CD4-positive, alpha-beta T cell (primary cell): Measurements from ENCODE around the gene TNRC18. TPM values are rescaled to one million over a fixed set of nuclear protein-coding genes. Genes with fewer than 3 reads are reported as not detected.

Source experiments
- ATAC-seq: fragments of 200-7000 bp; cut with Tn5 transposase; one replicate; pipeline ENCODE4 v1.10.0; 2022; ENCODE audit warnings: mild to moderate bottlenecking; ENCODE audit not compliant: poor library complexity
- CTCF ChIA-PET: fragments of 350-600 bp; sonication (Branson Sonifier 250); formaldehyde crosslinking; loops from one replicate; lab custom pipeline; 2021; ENCODE audit warnings: antibody characterized with exemption, inconsistent platforms; lab: Charles Lee
- POLR2A ChIA-PET: fragments of 350-600 bp; sonication (Branson Sonifier 250); formaldehyde crosslinking; loops from one replicate; lab custom pipeline; 2021; ENCODE audit warnings: antibody characterized with exemption, inconsistent platforms; lab: Charles Lee
- DNase-seq, 14 experiments: peaks; one replicate each; pipeline ENCODE4 v3.0.0-alpha.2; 2013 to 2020; ENCODE audit warnings: mixed read lengths in 2 of 14
- H3K27ac ChIP-seq, 2 donors: one replicate each; pipeline versions ENCODE4 v1.5.1 to v1.7.0; 2013; ENCODE audit warnings: low read length in 2 of 2, low read depth in 1 of 2, mild to moderate bottlenecking in 1 of 2
- H3K27me3 ChIP-seq, 2 experiments: 1 replicate in 1 of 2; 2 replicates in 1 of 2; pipeline versions ENCODE4 v1.6.1 to v1.7.0; 2013; ENCODE audit warnings: low read length in 2 of 2, control low read depth in 1 of 2, mild to moderate bottlenecking in 1 of 2, moderate library complexity in 1 of 2; ENCODE audit not compliant: insufficient read depth in 2 of 2, control insufficient read depth in 1 of 2
- H3K36me3 ChIP-seq: one replicate; pipeline ENCODE4 v1.6.1; 2013; ENCODE audit warnings: low read length, control low read depth; ENCODE audit not compliant: insufficient read depth
- H3K4me1 ChIP-seq: one replicate; pipeline ENCODE4 v1.6.1; 2013; ENCODE audit warnings: low read length, control low read depth; ENCODE audit not compliant: insufficient read depth
- H3K4me3 ChIP-seq: one replicate; pipeline ENCODE4 v1.5.1; 2013; ENCODE audit warnings: mild to moderate bottlenecking, low read length, moderate library complexity
- H3K9me3 ChIP-seq, 2 experiments: 1 replicate in 1 of 2; 2 replicates in 1 of 2; pipeline versions ENCODE4 v1.6.1 to v1.7.0; 2013; ENCODE audit warnings: low read length in 2 of 2, mild to moderate bottlenecking in 2 of 2, control low read depth in 1 of 2, moderate library complexity in 1 of 2; ENCODE audit not compliant: control insufficient read depth in 1 of 2, insufficient read depth in 1 of 2
- H3K27ac Mint-ChIP-seq: one replicate; pipeline ENCODE4 v1.8.0; 2020; ENCODE audit warnings: mixed read lengths
- H3K27me3 Mint-ChIP-seq: one replicate; pipeline ENCODE4 v1.8.0; 2021; ENCODE audit warnings: mixed read lengths
- H3K36me3 Mint-ChIP-seq: one replicate; pipeline ENCODE4 v1.8.0; 2021; ENCODE audit warnings: low read depth, mixed read lengths
- H3K4me1 Mint-ChIP-seq: one replicate; pipeline ENCODE4 v1.8.0; 2021; ENCODE audit warnings: low read depth, mixed read lengths
- H3K4me3 Mint-ChIP-seq: one replicate; pipeline ENCODE4 v1.8.0; 2020; ENCODE audit warnings: mild to moderate bottlenecking, mixed read lengths
- H3K9me3 Mint-ChIP-seq: one replicate; pipeline ENCODE4 v1.8.0; 2020; ENCODE audit warnings: mixed read lengths
- CTCF ChIP-seq: fragments of 200-600 bp; IDR thresholded peaks from one replicate; pipeline ENCODE4 v1.8.0; 2022; ENCODE audit warnings: antibody characterized with exemption, mild to moderate bottlenecking
- intact Hi-C, 2 experiments: fragments of 100-400 bp; cut with DNase I in 1 of 2; cut with micrococcal nuclease in 1 of 2; formaldehyde crosslinking; loops; one replicate each; pipeline versions ENCODE4 v1.15.1 to v1.9.0; 2023 to 2025; cut with DNase I, micrococcal nuclease
- total RNA-seq, 174 experiments: library from RNA in 2 of 174; stranded (reverse) in 2 of 174; gene quantifications; one replicate each; pipeline ENCODE4 v1.2.3 and lab custom pipeline; 2021 to 2026

Gene TNRC18
- total RNA-seq, 2 experiments from 2014 or later = 69.9 TPM

- TF ChIP-seq CTCF = no peak
- H3K9me3 Mint-ChIP-seq = no peaks in the 10 kb centered on the region
- Histone ChIP-seq H3K27ac (no peak overlapping the region), H3K9me3 (no peaks in the 10 kb centered on the region), H3K36me3 (peaks cover 84% of the 10 kb centered on the region), H3K4me1 (peaks cover 6% of the 10 kb centered on the region), H3K27me3 (no peaks in the 10 kb centered on the region), H3K4me3 (no peak overlapping the region)
- H3K36me3 Mint-ChIP-seq = peaks cover 85% of the 10 kb centered on the region
- intact Hi-C loops = no loop called here
- no peaks in the 10 kb centered on the region for H3K27me3 Mint-ChIP-seq
- ChIA-PET POLR2A (no interaction called here), CTCF (no interaction called here)
- DNase-seq (no peak), ATAC-seq (no peak)
- no peak overlapping the region for H3K4me3 Mint-ChIP-seq
- peaks cover 13% of the 10 kb centered on the region for H3K4me1 Mint-ChIP-seq
- no peak overlapping the region for H3K27ac Mint-ChIP-seq
Observed at GRCh38 chr7:5356751-5357119, 66.9 kb downstream of the TNRC18 start.

- POLR2A ChIA-PET = no interaction called here
- H3K4me1 Mint-ChIP-seq = peaks cover 13% of the 10 kb centered on the region
- intact Hi-C loops = no loop called here
- no peaks in the 10 kb centered on the region for H3K27me3 ChIP-seq
- H3K27ac Mint-ChIP-seq = no peak overlapping the region
- ATAC-seq (no peak), DNase-seq (no peak)
- H3K27ac ChIP-seq = no peak overlapping the region
- peaks cover 85% of the 10 kb centered on the region for H3K36me3 Mint-ChIP-seq
- H3K27me3 Mint-ChIP-seq = no peaks in the 10 kb centered on the region
- H3K4me3 Mint-ChIP-seq = no peak overlapping the region
- peaks cover 77% of the 10 kb centered on the region for H3K36me3 ChIP-seq
- H3K9me3 Mint-ChIP-seq = no peaks in the 10 kb centered on the region
- no peaks in the 10 kb centered on the region for H3K9me3 ChIP-seq
- TF ChIP-seq CTCF = no peak
- no peak overlapping the region for H3K4me3 ChIP-seq
- CTCF ChIA-PET = interaction anchor here (1.5 kb wide), 1 partner anchor 11 kb away, joined by 4 read pairs; no protein-coding TSS in a partner anchor
- peaks cover 6% of the 10 kb centered on the region for H3K4me1 ChIP-seq
Observed at GRCh38 chr7:5354460-5355232, 69.0 kb downstream of the TNRC18 start.

GRCh38 chr7:5352440-5353010 is 71.1 kb downstream of the TNRC18 start:
- Mint-ChIP-seq H3K36me3 (peaks cover 77% of the 10 kb centered on the region), H3K27me3 (no peaks in the 10 kb centered on the region), H3K27ac (no peak overlapping the region), H3K9me3 (no peaks in the 10 kb centered on the region), H3K4me3 (no peak overlapping the region), H3K4me1 (peaks cover 13% of the 10 kb centered on the region)
- Histone ChIP-seq H3K9me3 (no peaks in the 10 kb centered on the region), H3K27ac (no peak overlapping the region), H3K27me3 (no peaks in the 10 kb centered on the region), H3K4me1 (peaks cover 6% of the 10 kb centered on the region), H3K36me3 (peaks cover 68% of the 10 kb centered on the region), H3K4me3 (no peak overlapping the region)
- TF ChIP-seq CTCF = no peak
- ATAC-seq = no peak
- intact Hi-C loops = no loop called here
- ChIA-PET CTCF (no interaction called here), POLR2A (interaction anchor here (0.5 kb wide), 1 partner anchor 917 kb away, joined by 3 read pairs; no protein-coding TSS in a partner anchor)
- DNase-seq = no peak
